GM19468 (cell line): ENCODE results near the gene C12orf56.
"Not testable (repeated sequence)": the region's sequence is repeated elsewhere in the genome, so short reads cannot be mapped to it uniquely, and the experiment has no call there.

Experiments used
- ATAC-seq: cut with Tn5 transposase; IDR thresholded peaks from one replicate; pipeline ENCODE4 v1.9.1; 2021; ENCODE audit warnings: mild to moderate bottlenecking, moderate library complexity, moderate number of reproducible peaks; ENCODE audit not compliant: unreplicated experiment; ENCODE audit errors: extremely low read depth

C12orf56 gene

GRCh38 chr12:64319540-64320225 lies 70.9 kb downstream of the C12orf56 start:
- ATAC-seq: not testable (repeated sequence)

DNA sequence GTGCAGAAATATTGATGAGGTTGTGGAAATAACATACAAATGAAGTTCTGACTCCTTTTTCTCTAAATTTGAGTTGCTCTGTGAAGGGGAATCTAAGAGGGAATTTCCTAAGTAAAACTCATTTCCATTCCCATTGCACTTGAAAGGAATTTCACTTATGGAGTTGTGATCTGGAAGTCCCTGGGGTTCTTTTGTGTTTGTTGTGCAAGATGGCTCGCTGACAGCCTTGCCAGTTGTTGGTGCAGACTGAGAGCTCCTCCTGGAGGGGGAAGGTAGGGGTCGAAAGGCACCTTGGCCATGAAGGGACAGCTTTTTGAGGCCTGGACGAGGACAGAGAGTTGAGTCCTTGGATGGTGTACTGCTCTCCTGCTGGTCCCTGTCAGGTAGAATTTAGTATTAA lies 72.0 kb downstream of the C12orf56 start:
- no peak for ATAC-seq

DNA sequence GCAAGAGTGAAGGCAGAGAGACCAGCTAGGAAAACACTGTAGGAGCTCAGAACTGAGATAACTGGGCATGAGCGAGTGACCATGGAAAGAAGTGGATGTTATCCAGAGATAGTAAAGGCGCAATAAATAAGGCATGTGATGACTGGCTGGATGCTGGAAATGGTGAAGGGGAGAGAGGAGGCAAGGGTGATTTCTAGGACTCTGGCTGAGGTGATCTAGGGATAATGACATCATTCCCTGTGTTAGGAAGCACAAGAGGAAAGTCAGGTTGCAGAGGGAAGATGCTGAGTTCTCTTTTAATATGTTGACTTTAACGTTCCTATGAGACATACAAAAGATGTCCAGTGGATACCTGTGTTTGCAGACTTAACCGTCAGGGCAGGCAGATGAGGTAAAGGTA lies 78.7 kb downstream of the C12orf56 start:
- ATAC-seq: no peak

GRCh38 chr12:64304571-64304970 lies 86.0 kb downstream of the C12orf56 start:
- ATAC-seq: no peak

GRCh38 chr12:64299628-64300027 lies 90.9 kb downstream of the C12orf56 start:
- no peak for ATAC-seq

GRCh38 chr12:64296301-64296700 lies 94.3 kb downstream of the C12orf56 start:
- no peak for ATAC-seq

DNA sequence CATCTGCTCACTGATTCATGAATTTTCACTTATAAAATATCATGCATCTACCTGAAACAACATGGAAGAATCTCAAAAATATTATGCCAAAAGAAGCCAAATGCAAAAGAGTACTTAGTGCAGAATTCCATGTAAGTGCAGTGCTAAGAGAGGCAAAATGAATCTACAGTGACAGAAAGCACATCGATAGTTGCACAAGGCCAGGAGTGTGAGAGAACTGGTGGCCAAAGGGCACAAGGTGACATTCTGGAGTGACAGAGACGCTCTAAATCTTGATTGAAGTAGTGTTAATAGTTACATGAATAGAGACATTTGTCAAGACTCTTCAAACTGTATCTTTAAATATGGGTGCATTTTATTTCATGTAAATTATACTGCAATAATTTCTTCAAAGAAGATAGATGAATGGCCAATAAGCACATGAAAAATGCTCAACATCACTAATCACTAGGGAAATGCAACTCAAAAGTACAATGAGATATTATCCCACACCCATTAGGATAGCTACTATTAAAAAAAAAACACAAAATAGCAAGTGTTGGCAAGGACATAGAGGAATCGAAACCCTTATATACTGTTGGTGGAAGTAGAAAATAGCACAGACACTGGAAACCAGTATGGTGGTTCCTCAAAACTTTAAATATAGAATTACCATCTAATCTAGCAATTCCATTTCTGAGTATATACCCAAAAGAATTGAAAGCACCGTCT lies 96.7 kb downstream of the C12orf56 start:
- ATAC-seq: no peak

- ATAC-seq: not testable (repeated sequence)
These were observed 97.4 kb downstream of the C12orf56 start for GRCh38 chr12:64293174-64293573.

GRCh38 chr12:64286521-64286920 lies 104.0 kb downstream of the C12orf56 start:
- ATAC-seq: no peak

DNA sequence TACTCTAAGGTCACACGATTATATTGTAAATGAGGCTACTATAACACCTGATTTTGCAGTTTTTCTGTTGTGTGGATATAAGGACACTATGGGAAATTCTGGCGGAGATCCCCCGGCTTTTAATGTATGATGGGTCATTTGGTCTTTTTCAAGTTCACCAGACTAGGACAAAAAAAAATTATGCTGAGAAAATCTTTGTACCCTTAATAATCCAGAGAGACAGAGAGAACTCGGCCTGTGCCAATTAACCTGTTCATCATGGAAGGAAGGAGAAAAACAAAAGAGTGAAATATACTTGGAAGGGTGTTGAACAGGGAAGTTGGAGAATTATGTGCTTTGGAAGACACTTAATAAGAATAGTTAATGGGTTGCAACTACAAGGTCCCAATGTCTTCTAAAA lies 106.3 kb downstream of the C12orf56 start:
- no peak for ATAC-seq

DNA sequence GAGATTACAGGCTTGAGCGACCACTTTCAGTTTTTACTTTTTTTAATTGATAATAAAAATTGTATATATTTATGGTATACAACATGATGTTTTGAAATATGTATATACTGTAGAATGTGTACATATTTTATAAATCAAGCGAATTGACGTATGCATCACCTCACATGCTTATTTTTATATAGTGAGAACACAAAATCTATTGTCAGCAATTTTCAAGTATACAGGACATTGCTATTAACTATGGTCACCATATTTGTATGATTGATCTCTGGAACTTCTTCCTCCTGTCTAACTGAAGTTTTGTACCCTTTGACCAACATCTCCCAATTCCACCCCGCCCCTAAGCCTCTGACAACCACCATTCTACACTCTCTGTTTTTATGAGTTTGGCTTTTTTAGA lies 112.1 kb downstream of the C12orf56 start:
- ATAC-seq: no peak

DNA sequence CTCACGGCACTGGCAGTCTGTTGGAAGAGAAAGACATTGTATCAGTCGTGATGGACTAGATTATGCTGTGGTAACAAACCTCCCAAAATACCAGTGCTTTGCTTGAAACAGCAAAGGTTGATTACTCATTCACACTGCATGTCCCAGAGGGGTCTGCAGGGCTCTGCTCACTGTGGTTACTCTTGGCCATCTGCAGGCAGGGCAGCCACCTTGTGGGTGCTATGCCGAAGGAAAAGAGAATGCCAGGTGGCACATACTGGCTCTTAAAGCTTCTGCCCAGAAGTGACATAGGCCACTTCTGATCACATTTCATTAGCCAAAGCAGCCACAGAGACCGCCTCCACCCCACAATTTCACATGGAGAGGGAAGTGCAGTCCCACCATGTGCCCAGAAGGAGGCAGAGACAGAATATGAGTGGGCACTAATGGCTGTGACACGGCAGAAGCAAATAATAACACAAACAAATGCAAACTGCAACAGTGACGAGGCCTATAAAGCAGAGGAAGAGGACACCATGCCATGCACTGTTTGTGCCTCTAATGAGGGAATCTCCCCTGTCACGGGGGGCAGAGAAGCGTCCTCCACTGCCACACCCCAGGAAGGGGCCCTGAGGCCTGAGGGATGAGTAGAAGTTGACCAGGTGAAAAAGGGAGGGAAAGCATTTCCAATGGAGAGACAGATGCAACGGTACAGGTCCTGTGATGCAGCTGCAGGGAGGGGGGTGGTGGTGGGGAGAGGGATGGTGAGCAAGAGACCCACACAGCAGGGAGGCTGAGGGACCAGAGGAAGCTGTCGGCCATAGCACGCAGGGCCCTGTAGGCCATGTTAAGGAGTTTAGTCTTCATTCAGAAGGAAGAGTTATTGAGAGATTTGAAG lies 116.8 kb downstream of the C12orf56 start:
- no peak for ATAC-seq

DNA sequence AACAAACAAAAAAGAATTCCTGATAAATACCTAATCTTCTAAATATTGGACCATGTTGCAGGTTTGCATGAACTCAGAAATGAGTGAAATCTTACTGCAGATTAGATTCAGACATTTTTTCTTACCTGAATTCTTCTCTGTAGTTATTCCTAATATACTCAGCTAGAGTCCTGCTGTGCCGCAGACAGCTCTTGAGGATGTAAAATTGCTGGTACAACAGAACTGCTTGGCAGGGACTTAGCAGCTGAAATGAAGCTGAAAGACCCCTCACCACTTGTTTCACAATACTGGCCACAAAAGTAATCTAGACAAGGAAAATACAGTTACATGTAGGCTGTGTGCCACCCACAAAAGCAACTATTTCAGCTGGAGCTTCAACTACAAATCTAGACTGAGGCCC lies 120.1 kb downstream of the C12orf56 start:
- ATAC-seq: no peak

DNA sequence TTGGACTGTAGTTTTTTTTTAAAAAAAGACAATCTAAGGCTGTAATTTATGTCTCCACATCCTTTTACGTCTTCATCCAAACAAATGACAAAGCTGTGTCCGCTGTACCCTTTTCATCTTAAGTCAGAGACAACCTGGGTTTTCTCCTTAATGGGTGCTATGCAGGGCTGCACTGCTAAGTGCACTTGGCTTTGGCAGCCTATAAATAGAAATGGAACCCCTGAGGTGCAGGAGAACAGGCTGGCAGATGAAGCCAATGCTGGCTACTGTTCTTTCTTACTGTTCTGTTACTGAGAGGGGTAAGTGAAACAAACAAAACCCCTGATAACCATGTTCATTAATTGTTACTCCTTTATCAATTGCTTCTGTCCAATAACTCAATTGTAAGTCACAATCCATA lies 121.4 kb downstream of the C12orf56 start:
- ATAC-seq: no peak

DNA sequence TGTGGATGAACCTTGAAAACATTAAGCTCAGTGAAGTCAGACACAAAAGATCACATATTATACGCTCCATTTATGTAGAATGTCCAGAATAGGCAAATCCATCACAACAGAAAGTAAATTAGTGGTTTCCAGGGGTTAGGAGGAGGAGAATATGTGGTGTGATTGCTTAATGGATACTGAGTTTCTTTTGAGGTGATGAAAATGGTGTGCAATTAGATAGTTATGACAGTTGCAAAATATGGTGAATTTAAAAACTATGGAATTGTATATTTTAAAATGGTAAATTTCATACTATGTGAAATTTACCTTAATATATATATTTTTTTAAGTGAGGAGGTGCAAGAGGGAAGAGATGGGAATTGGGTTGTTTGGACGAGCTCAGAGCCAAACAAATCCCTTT lies 122.1 kb downstream of the C12orf56 start:
- no peak for ATAC-seq

GRCh38 chr12:64265839-64266238 lies 124.7 kb downstream of the C12orf56 start:
- ATAC-seq: no peak

DNA sequence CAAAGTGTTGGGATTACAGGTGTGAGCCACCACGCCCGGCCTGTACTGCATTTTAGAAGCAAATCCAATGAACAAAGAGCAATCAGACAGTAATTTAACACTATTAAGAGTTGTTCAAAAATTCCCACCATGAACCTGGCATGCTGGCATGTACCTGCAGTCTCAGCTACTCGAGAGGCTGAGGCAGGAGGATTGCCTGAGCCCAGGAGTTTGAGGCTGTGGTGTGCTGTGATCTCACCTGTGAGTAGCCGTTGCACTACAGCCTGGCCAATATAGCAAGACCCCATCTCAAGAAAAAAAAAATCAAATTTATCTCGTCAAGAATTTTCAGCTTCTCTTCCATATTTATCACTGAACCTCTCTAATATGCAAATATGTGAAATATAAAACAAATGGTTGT lies 128.7 kb downstream of the C12orf56 start:
- ATAC-seq: no peak

DNA sequence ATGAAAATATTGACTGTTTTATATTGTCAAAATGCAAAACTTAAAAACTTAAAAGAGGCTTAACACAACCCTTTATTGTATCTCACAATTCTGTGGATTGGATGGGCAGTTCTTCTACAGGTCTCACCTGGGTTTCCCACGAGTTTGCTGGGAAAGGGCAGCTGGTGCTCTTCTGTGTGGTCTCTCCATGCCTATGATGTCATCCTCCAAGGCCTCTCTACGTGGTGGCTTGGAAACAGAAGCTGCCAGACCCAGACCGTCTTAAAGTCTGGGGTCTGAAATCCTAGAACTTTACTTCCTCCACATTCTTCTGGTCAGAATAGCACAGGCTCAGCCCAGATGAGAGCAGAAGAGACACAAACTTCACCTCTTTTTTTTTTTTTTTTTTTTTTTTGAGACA lies 132.0 kb downstream of the C12orf56 start:
- no peak for ATAC-seq

DNA sequence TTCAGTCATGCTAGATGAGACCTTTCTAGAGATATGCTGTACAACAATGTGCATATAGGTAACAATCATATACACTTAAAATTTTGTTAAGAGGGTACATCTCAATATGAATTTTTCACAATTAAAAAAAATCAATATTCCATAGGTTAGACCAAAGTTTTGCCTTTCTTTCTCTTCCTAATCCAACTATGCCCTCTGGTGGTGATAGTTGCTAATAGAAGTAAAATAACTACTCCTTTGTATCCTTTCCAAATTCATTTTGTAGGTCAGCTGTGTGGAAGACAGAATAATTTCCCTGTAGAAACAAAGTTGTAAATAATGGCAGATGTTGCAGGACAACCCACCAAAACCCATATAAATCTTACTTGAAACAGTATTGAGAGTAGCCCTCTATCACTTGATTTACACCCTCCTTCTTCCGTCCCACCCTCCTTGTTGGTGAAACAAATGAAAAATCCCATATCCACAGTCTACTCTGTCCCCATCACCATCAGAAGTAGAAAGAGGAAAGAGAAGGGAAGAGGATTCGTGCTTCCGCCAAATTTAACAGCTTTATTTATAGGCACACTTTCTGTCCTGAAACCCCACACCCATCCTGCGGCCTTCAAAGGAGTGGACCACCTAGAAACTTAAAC lies 134.3 kb downstream of the C12orf56 start:
- no peak for ATAC-seq

DNA sequence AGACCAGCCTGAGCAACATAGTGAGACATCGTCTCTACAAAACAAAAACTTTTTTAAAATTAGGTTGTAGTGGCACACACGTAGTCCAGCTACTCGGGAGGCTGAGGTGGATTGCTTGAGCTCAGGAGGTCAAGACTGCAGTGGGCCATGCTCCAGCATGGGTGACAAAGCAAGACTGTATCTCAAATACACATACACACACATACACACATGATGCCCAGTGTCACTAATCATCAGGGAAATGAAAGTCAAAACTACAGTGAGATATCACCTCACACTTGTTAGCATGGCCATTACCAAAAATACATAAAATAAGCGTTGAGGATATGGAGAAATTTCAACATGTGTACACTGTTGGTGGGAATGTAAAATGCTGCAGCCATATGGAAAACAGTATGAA lies 135.3 kb downstream of the C12orf56 start:
- ATAC-seq: no peak

DNA sequence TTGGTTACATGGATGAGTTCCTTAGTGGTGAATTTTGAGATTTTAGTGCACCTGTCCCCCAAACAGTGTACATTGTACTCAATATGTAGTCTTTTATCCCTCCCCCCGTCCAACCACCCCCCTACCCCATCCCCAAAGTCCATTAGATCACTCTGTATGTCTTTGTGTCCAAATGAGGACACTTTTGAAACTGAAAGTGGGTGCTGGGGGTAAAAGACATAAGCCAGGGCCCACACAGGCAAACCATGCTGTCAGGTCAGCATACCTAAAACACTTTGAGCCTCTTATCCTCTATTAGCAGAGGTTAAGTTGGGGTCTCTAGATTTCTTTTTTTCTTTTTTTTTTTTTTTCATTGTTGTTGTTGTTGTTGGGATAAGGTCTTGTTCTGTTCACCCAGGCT lies 137.2 kb downstream of the C12orf56 start:
- ATAC-seq: no peak
